Common myeloid progenitor, CD34-positive (primary cell): Measurements from ENCODE around the gene RBM47.

ENCODE experiments used
- CTCF ChIA-PET: fragments of 350-600 bp; sonication (Branson Sonifier 250); formaldehyde crosslinking; loops from one replicate; lab custom pipeline; 2021; ENCODE audit warnings: antibody characterized with exemption; lab: Charles Lee
- POLR2A ChIA-PET: fragments of 350-600 bp; sonication (Branson Sonifier 250); formaldehyde crosslinking; loops from one replicate; lab custom pipeline; 2021; ENCODE audit warnings: antibody characterized with exemption; lab: Charles Lee
- DNase-seq, 3 donors: peaks; one replicate each; pipeline versions ENCODE4 v3.0.0 to v3.0.0-alpha.2; 2013
- H3K27ac ChIP-seq, 2 experiments: 1 replicate in 1 of 2; 2 replicates in 1 of 2; pipeline ENCODE4 v1.7.0; 2013; ENCODE audit warnings: inconsistent platforms in 2 of 2, low read length in 2 of 2, mild to moderate bottlenecking in 2 of 2, low read depth in 1 of 2, moderate library complexity in 1 of 2; ENCODE audit not compliant: severe bottlenecking in 2 of 2, insufficient read depth in 1 of 2, poor library complexity in 1 of 2
- H3K27me3 ChIP-seq, 5 experiments: replicated peaks in 2 of 5; 1 replicate in 3 of 5; 2 replicates in 2 of 5; pipeline versions ENCODE4 v1.6.1 to v1.7.0; 2013; ENCODE audit warnings: low read length in 4 of 5, mild to moderate bottlenecking in 2 of 5, moderate library complexity in 2 of 5, inconsistent platforms in 1 of 5; ENCODE audit not compliant: insufficient read depth in 5 of 5, control insufficient read depth in 4 of 5
- H3K36me3 ChIP-seq, 4 experiments: 1 replicate in 2 of 4; 2 replicates in 2 of 4; pipeline versions ENCODE4 v1.6.1 to v1.7.0; 2013; ENCODE audit warnings: low read length in 3 of 4, control low read depth in 1 of 4, mild to moderate bottlenecking in 1 of 4; ENCODE audit not compliant: control insufficient read depth in 4 of 4, insufficient read depth in 4 of 4
- H3K4me1 ChIP-seq, 4 experiments: 1 replicate in 3 of 4; 2 replicates in 1 of 4; pipeline versions ENCODE4 v1.6.1 to v1.7.1; 2013; ENCODE audit warnings: low read length in 3 of 4, mild to moderate bottlenecking in 3 of 4, control low read depth in 1 of 4, inconsistent platforms in 1 of 4, moderate library complexity in 1 of 4; ENCODE audit not compliant: control insufficient read depth in 4 of 4, insufficient read depth in 4 of 4; ENCODE audit errors: control extremely low read depth in 1 of 4
- H3K4me3 ChIP-seq, 7 experiments: 1 replicate in 4 of 7; 2 replicates in 3 of 7; pipeline versions ENCODE4 v1.5.1 to v1.7.0; 2013; ENCODE audit warnings: mild to moderate bottlenecking in 7 of 7, low read length in 6 of 7, moderate library complexity in 6 of 7, inconsistent platforms in 2 of 7, low read depth in 2 of 7, control low read depth in 1 of 7; ENCODE audit not compliant: insufficient read depth in 4 of 7, control insufficient read depth in 1 of 7; ENCODE audit errors: extremely low read depth in 1 of 7
- H3K9me3 ChIP-seq, 5 experiments: 1 replicate in 4 of 5; 2 replicates in 1 of 5; pipeline versions ENCODE4 v1.6.1 to v1.7.1; 2013; ENCODE audit warnings: low read length in 4 of 5, mild to moderate bottlenecking in 2 of 5, inconsistent platforms in 1 of 5, low read depth in 1 of 5, moderate library complexity in 1 of 5; ENCODE audit not compliant: control insufficient read depth in 4 of 5, insufficient read depth in 2 of 5; ENCODE audit errors: control extremely low read depth in 1 of 5
- WGBS: methylation state at CpG from one replicate; pipeline ENCODE4 v1.1.5; 2013; ENCODE audit not compliant: insufficient coverage; 5-methylcytosine and 5-hydroxymethylcytosine counted together

The RBM47 gene

GRCh38 chr4:40375095-40375494 lies 254.6 kb downstream of the RBM47 start:
- DNase-seq: no peak
- no peak overlapping the region for H3K27ac ChIP-seq
- H3K4me1 ChIP-seq: no peaks in the 10 kb centered on the region
- no peaks in the 10 kb centered on the region for H3K9me3 ChIP-seq
- H3K4me3 ChIP-seq: no peak overlapping the region
- 90% methylated on average over 7 of the region's 10 CpGs for WGBS
- ChIA-PET CTCF (no interaction called here), POLR2A (no interaction called here)
- no peaks in the 10 kb centered on the region for H3K36me3 ChIP-seq
- no peaks in the 10 kb centered on the region for H3K27me3 ChIP-seq

GRCh38 chr4:40373636-40374035 lies 256.0 kb downstream of the RBM47 start:
- POLR2A ChIA-PET: no interaction called here
- no peak for DNase-seq
- no peaks in the 10 kb centered on the region for H3K4me1 ChIP-seq
- no peaks in the 10 kb centered on the region for H3K9me3 ChIP-seq
- H3K27me3 ChIP-seq: no peaks in the 10 kb centered on the region
- H3K27ac ChIP-seq: no peak overlapping the region
- H3K4me3 ChIP-seq: no peak overlapping the region
- CTCF ChIA-PET: no interaction called here
- no CpG with 5 or more reads among the region's 3 CpGs for WGBS
- H3K36me3 ChIP-seq: no peaks in the 10 kb centered on the region
